Measurements from ENCODE around the gene DPP6. TPM values are rescaled to one million over a fixed set of nuclear protein-coding genes. Genes with fewer than 3 reads are reported as not detected.

Gene DPP6
- total RNA-seq, 2 donors from 2014 or later = 0.99 to 1.8 TPM

DNA sequence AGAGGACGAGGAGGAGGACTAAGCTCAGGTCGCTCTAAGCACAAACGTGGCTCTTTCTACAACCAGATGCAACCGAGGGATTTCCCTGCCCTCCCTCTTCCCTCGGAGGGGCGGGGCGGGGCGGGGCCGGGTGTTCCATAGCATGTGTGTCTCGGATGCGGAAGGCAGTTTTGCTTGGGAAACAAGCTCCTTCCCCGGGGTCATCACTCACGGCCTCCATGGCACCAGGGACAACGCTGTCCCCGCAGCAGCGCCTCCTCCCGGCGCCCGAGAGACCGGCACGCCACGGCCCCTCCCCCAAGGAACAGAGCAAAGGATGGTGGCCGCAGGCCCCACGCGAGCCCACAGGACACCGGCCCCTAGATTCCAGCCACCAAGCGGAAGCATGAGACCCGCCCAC lies 840.3 kb downstream of the DPP6 start:
- Histone ChIP-seq H3K4me1 (no peaks in the 10 kb centered on the region), H3K9me3 (no peaks in the 10 kb centered on the region), H3K27ac (no peak overlapping the region), H3K36me3 (replicated peaks in 1 of 2; ENCODE audit: insufficient read depth in 1 of 2, low read depth in 2 of 2) (no peaks in the 10 kb centered on the region), H3K4me3 (no peak overlapping the region), H3K27me3 (no peaks in the 10 kb centered on the region)
- TF ChIP-seq CTCF (IDR thresholded peaks at IDR 0.05) (no peak), POLR2A (IDR thresholded peaks at IDR 0.05) (no peak)
- 48 to 56% methylated on average over 15 to 28 of the region's 28 CpGs for WGBS, 2 donors
- no peak for DNase-seq
- no peak for ATAC-seq
- intact Hi-C loops (cut with DNase I) = no loop called here

DNA sequence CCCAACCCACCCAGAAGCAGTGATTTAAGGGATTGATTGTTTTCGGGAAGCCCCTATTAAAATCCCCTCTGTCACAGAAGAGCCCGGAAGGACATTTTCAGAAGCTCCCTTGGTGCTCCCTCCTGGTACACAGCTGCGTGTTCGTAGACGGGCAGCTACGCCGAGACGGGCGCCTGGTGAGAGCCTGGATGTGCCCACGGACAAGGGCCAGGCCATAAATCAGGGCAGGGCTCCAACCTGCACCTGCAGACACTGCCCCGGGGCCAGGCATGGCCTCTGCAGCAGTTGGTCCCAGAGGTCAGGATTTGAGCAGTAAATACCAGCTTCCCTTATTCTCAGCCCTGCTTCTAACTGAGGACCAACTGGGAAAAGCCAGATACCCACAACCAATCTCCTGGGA lies 843.9 kb downstream of the DPP6 start:
- 87% methylated on average over 9 of the region's 11 CpGs; no CpG with 5 or more reads in 1 of the 2 donors for WGBS, 2 donors
- ATAC-seq (no peak), DNase-seq (no peak)
- H3K36me3 ChIP-seq (replicated peaks in 1 of 2; ENCODE audit: insufficient read depth in 1 of 2, low read depth in 2 of 2) = no peaks in the 10 kb centered on the region
- TF ChIP-seq CTCF (IDR thresholded peaks at IDR 0.05) (no peak), POLR2A (IDR thresholded peaks at IDR 0.05) (no peak)
- intact Hi-C loops (cut with DNase I) = no loop called here
- H3K9me3 ChIP-seq = no peaks in the 10 kb centered on the region
- H3K4me1 ChIP-seq = no peaks in the 10 kb centered on the region
- H3K27ac ChIP-seq = no peak overlapping the region
- H3K27me3 ChIP-seq = no peaks in the 10 kb centered on the region
- no peak overlapping the region for H3K4me3 ChIP-seq

- TF ChIP-seq POLR2A (IDR thresholded peaks at IDR 0.05) = no peak
- no peak for TF ChIP-seq CTCF (IDR thresholded peaks at IDR 0.05)
- no peak overlapping the region for H3K27ac ChIP-seq
- ATAC-seq (no peak), DNase-seq (no peak)
- H3K4me3 ChIP-seq = no peak overlapping the region
- no peaks in the 10 kb centered on the region for H3K9me3 ChIP-seq
- no peaks in the 10 kb centered on the region for H3K27me3 ChIP-seq
- no peaks in the 10 kb centered on the region for H3K4me1 ChIP-seq
- intact Hi-C loops (cut with DNase I) = no loop called here
- 76 to 83% methylated on average over 13 to 24 of the region's 24 CpGs for WGBS, 2 donors
- H3K36me3 ChIP-seq (replicated peaks in 1 of 2; ENCODE audit: insufficient read depth in 1 of 2, low read depth in 2 of 2) = no peaks in the 10 kb centered on the region
These were observed 847.0 kb downstream of the DPP6 start for GRCh38 chr7:154898973-154899855.

GRCh38 chr7:154899862-154900261 lies 847.7 kb downstream of the DPP6 start:
- Histone ChIP-seq H3K4me3 (no peak overlapping the region), H3K4me1 (no peaks in the 10 kb centered on the region), H3K36me3 (replicated peaks in 1 of 2; ENCODE audit: insufficient read depth in 1 of 2, low read depth in 2 of 2) (no peaks in the 10 kb centered on the region), H3K27ac (no peak overlapping the region), H3K27me3 (no peaks in the 10 kb centered on the region), H3K9me3 (no peaks in the 10 kb centered on the region)
- ATAC-seq (no peak), DNase-seq (no peak)
- WGBS, 2 donors = 58 to 71% methylated on average over 5 of the region's 5 CpGs
- intact Hi-C loops (cut with DNase I) = no loop called here
- TF ChIP-seq POLR2A (IDR thresholded peaks at IDR 0.05) = no peak
- TF ChIP-seq CTCF (IDR thresholded peaks at IDR 0.05) = no peak
